ENCODE measurements around the gene PROM1.

Gene PROM1

GRCh38 chr4:16106956-16107355, 23.1 kb upstream of the PROM1 start:
- TF ChIP-seq CTCF (IDR thresholded peaks at IDR 0.05) = no peak

GRCh38 chr4:16104520-16104919, 20.7 kb upstream of the PROM1 start:
- TF ChIP-seq CTCF (IDR thresholded peaks at IDR 0.05) = no peak

- TF ChIP-seq CTCF (IDR thresholded peaks at IDR 0.05) = no peak
Observed at GRCh38 chr4:16102356-16102755, 18.5 kb upstream of the PROM1 start.

- TF ChIP-seq CTCF (IDR thresholded peaks at IDR 0.05) = no peak
Observed at GRCh38 chr4:16100833-16101232, 17.0 kb upstream of the PROM1 start.

- TF ChIP-seq CTCF (IDR thresholded peaks at IDR 0.05) = no peak
Observed at GRCh38 chr4:16092682-16093319, 9.0 kb upstream of the PROM1 start.

GRCh38 chr4:16090096-16090705, 6.4 kb upstream of the PROM1 start:
- no peak for TF ChIP-seq CTCF (IDR thresholded peaks at IDR 0.05)

GRCh38 chr4:16089156-16089555, 5.3 kb upstream of the PROM1 start:
- no peak for TF ChIP-seq CTCF (IDR thresholded peaks at IDR 0.05)
